Activated CD4-positive, alpha-beta T cell treated with anti-CD3 and anti-CD28 coated beads, Interleukin-2, amount 50 U/mL, for 48 hours (primary cell): ENCODE data around the gene ANTXR1.

Source experiments
- DNase-seq, 2 experiments: peaks; one replicate each; pipeline ENCODE4 v3.0.0-alpha.2; 2020

The ANTXR1 gene

GRCh38 chr2:69007169-69007568 is 5.8 kb upstream of the ANTXR1 start:
- DNase-seq, result no peak

- DNase-seq, result no peak
Measured at GRCh38 chr2:69007603-69008002, 5.4 kb upstream of the ANTXR1 start.

GRCh38 chr2:69010437-69011194 is 2.4 kb upstream of the ANTXR1 start:
- DNase-seq, result no peak

- no peak for DNase-seq
Measured at GRCh38 chr2:69011611-69012157, 1.3 kb upstream of the ANTXR1 start.

DNA sequence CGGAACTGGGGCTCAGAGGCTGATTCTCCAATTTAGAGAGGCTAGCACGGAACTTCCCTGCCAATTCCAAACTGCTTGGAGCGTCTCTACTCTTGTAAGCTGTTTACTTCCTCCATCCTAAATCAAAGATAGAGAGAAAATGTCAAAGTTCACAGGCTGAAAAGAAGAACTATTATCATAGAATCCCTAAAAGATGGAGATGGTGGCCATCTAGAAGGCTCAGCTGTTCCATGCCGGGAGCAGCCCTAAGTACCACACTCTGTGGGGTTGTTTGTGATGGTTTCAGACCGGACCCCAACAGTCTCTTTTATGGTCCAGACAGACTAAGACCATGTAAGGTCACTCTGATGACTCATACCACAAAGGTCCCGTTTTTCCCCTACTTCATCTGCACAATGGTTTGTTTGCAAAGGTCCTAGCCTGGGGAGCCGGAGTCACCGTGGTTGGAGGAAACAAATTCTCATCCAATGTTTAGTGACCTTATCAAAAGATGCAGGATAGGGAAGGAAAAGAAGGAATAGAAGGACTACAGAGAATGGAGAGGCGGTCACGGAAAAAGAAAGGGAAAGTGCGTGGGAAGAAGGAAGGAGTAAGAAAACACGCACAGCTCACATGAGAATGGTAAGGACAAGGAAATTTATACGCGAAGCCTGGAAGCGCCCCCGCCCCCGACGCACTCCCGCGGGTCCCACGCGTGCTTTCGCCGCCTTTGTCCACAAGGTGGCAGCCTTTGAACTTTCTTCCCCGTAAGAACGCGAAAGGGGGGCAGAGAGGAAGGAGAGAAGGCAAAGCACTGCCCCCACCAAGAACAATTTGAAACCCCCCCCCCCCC is 453 bp upstream of the ANTXR1 start:
- peak; percentile 55 to 58 for DNase-seq

- peak in 1 of 2 experiments; percentile 25 for DNase-seq
Measured at GRCh38 chr2:69013840-69014821, 1.2 kb downstream of the ANTXR1 start.

DNA sequence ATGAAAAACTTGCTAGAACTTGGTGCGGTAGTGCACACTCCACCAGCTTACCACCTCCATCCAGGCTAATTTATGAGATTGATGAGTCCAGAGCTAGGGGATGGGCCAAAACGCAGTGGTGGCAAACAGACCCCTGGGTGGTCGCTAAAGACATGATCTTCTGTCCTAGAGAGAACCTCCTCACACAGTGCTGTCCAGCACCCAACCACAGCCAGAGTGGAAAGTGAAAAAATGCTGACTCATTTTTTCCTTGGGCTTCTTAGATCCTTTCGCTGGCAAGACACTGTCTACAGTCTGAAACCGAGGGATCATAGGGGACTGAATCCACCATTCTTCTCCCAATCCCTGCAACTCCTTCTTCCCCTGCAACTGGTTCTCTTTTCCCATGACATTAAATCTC is 4.1 kb downstream of the ANTXR1 start:
- no peak for DNase-seq

- no peak for DNase-seq
Measured at GRCh38 chr2:69017835-69018234, 4.9 kb downstream of the ANTXR1 start.

GRCh38 chr2:69018678-69019095 is 5.7 kb downstream of the ANTXR1 start:
- no peak for DNase-seq

DNA sequence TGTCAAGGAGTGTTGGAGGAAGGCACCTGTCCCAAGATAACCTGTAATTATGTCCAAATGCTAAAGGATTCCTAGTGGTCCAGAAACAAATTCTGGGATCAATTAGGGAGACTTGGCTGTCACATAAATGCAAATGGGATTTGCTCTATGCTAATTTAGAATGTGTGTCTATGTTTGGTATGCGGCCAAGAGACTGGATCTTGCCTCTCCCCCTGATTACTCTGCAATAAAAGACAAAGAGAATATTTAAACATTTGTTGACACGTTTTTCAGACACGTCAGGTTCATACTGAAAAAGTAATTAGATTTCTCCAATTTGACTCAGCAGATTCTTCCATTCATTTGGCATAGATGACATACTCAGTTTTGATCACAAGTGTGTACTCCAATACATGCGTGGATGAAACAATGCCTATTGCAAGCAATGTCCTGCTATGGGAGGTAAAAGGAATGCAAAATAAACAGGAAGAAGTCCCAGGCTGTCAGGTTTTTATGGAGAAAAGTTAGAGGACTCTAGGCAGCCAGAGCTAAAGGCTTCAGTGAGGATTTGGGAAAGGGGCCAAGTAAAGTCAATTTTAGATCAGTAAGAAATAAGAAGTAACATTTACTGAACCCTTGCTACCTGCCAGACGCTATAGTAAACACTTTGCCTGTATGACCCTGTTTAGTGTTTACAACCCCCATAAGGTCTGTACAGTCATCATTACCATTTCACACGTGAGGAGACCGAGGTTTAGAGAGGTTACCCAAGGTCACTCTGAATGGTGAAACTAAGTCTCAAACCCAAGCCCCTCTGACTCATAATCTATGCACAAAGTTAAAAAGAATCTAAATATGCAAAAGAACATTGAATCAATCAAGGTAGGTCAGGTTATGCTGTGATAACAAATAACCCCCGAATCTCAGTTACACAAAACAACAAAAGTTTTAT is 7.8 kb downstream of the ANTXR1 start:
- no peak for DNase-seq

- no peak for DNase-seq
Measured at GRCh38 chr2:69021727-69022126, 8.7 kb downstream of the ANTXR1 start.

DNA sequence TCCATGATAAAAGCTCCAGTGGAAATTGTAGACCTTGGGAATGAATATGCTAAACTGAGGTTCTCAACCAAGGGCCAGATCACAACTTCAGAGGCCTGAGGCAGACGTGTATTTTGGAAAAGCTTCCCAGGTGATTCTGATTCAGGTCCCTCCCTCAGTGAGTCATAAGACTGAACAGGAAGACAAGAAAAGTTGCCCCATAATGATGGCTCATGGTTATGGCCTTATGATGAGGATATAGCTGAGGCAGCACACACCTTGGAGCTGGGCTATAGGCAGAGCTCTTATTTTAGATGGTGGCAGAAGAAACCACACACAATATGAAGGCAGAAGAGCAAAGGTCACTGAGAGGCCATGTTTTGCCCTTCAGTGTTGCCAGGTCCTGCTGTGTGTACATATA is 9.6 kb downstream of the ANTXR1 start:
- DNase-seq, result no peak

GRCh38 chr2:69023236-69023635 is 10.3 kb downstream of the ANTXR1 start:
- DNase-seq, result no peak

DNA sequence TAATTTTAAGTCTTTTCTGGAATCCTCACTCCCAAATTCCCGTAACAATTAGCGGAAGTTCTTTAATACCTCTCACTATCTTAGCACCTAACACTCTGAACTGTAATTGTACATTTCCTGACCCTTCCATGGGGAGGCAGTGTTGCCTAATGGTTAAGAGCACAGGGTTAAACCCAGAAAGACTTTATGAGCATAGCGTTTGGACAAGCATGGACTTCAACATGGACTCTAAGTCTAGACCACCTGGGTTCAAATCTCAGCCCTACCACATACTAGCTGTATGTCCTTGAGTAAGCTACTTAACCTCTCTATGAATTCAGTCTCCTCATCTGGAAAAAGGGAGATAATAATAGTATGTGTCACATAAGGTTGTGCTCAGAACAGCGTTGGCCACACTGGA is 13.0 kb downstream of the ANTXR1 start:
- DNase-seq, result peak in 1 of 2 experiments; percentile 44

GRCh38 chr2:69026691-69027459 is 13.9 kb downstream of the ANTXR1 start:
- no peak for DNase-seq

GRCh38 chr2:69030800-69031428 is 17.9 kb downstream of the ANTXR1 start:
- no peak for DNase-seq

DNA sequence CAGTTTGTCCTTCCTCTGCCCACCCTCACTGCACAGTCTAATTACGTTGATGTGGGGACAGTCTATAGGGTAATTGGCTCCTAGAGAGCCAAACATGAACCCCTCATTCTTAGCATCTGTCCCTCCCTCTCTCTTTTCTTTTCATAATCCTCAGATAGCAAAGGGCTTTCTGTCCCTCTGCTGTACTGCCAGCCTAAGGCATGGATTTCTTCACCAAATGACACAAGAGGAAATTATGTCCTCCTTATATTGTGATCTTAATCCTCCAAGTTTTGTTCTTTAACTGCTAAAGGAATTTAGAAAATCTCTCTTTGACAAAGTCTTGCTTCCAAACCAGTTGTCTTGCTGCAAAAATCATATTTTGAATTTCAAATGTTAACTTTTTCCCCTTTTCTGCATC is 18.5 kb downstream of the ANTXR1 start:
- no peak for DNase-seq

- DNase-seq, result no peak
Measured at GRCh38 chr2:69032336-69032735, 19.4 kb downstream of the ANTXR1 start.

GRCh38 chr2:69033461-69034095 is 20.6 kb downstream of the ANTXR1 start:
- DNase-seq, result no peak

GRCh38 chr2:69034122-69034521 is 21.1 kb downstream of the ANTXR1 start:
- no peak for DNase-seq
